ENCODE results near the gene MTAP. TPM values are rescaled to one million over a fixed set of nuclear protein-coding genes. Genes with fewer than 3 reads are reported as not detected.

MTAP gene
- total RNA-seq, 1 experiment from 2014 or later, result 326 TPM

DNA sequence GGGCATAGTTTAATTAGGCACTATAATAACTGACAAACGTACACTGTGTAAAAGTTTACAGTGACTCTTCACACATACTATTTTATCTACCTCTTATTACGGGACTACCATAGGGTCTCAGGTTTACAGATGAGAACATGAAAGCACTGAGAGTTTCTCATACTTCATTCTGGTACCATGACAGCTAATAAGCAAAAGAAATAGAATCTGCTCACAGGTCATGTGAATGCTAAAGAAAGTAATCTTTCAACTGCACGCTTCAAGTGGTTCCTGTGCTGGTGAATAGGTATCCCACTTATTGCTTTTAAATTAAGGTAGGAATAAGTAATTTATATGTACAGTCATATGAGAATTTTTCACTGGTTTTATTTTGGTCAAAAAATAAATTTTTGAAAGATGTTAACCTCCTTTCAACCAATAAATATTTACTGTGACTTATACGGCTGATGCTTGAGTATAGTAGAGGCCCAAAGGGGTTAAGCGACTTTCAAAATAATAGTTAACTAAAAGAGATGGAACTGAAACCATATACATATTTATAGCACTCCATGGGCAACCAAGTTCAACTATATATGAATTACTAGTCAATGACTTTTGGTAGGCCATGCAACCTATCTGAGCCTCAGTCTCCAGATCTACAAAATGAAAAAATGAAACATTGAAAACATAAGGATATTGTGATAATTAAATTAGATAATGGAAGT is 183.7 kb downstream of the MTAP start:
- no peaks in the 10 kb centered on the region for H3K4me1 ChIP-seq (ENCODE audit: control insufficient read depth in 1 of 2, insufficient read depth in 2 of 2, low read length in 2 of 2)
- no peak overlapping the region for H3K4me2 ChIP-seq (ENCODE audit: low read length)
- no peak overlapping the region for H2AFZ ChIP-seq (ENCODE audit: low read depth, low read length, poor library complexity, severe bottlenecking)
- no peaks in the 10 kb centered on the region for H3K9me3 ChIP-seq (ENCODE audit: control insufficient read depth in 1 of 2, insufficient read depth in 1 of 2, low read depth in 1 of 2, low read length in 2 of 2)
- POLR2A ChIA-PET, result interaction anchor here (1.0 kb wide), 1 partner anchor 99 kb away, joined by 4 read pairs; no protein-coding TSS in a partner anchor
- H3K4me3 ChIP-seq (replicated peaks in 1 of 2; ENCODE audit: low read depth in 1 of 2, low read length in 2 of 2), result no peak overlapping the region
- no peak overlapping the region for H3K9ac ChIP-seq (ENCODE audit: low read length)
- no TSS peak for BruUV-seq (replicated peaks)
- no peak overlapping the region for H3K27ac ChIP-seq (ENCODE audit: low read depth, low read length)
- intact Hi-C loops (cut with micrococcal nuclease), result no loop called here
- CTCF ChIA-PET, result interaction anchor here (1.3 to 1.4 kb wide), 2 partner anchors 23 to 258 kb away, joined by 3 to 6 read pairs; partner anchors contain the start of gene CDKN2B
- no peaks in the 10 kb centered on the region for H3K27me3 ChIP-seq (ENCODE audit: insufficient read depth, low read length)
- no peaks in the 10 kb centered on the region for H3K36me3 ChIP-seq (ENCODE audit: control insufficient read depth in 1 of 2, insufficient read depth in 2 of 2, low read length in 2 of 2)
- RAD21 ChIA-PET (ENCODE audit: low non-redundant PET in 1 of 2, low total read pairs in 2 of 2, uncharacterized antibody in 2 of 2, unreplicated experiment in 2 of 2), result no interaction called here
- no peak for ATAC-seq
- peaks cover 35% of the 10 kb centered on the region for H3K79me2 ChIP-seq (ENCODE audit: insufficient read depth, low read length)
- TF ChIP-seq EZH2 (IDR thresholded peaks at IDR 0.05) (no peak), SP1 (IDR thresholded peaks at IDR 0.05; ENCODE audit: low read depth) (no peak), EGR1 (IDR thresholded peaks at IDR 0.05; ENCODE audit: low read depth) (no peak), CTCF (IDR thresholded peaks at IDR 0.05 in 2 of 3, conservative IDR thresholded peaks at IDR 0.05 in 1 of 3; ENCODE audit: borderline replicate concordance in 1 of 3, insufficient read depth in 1 of 3, low read depth in 2 of 3, low read length in 2 of 3) (no peak), FOSL1 (IDR thresholded peaks at IDR 0.05; ENCODE audit: low read depth) (no peak)
- H4K20me1 ChIP-seq (ENCODE audit: insufficient read depth), result no peaks in the 10 kb centered on the region
- no peaks in the 10 kb centered on the region for H3K9me2 ChIP-seq (ENCODE audit: insufficient read depth)
- DNase-seq (ENCODE audit: low read depth, low spot score), result no peak

Other genes starting within 250 kb of the MTAP start
- 89.7 TPM for gene CDKN2A, start 191.8 kb downstream of the MTAP start, total RNA-seq (2021; ENCODE audit: unreplicated experiment)
- 1.7 TPM for gene CDKN2B-AS1, start 192.2 kb downstream of the MTAP start, total RNA-seq (2021; ENCODE audit: unreplicated experiment)
- 9.8 TPM for gene CDKN2B, start 206.7 kb downstream of the MTAP start, total RNA-seq (2021; ENCODE audit: unreplicated experiment)

All from HCT116 (cell line).